IMR-90 (cell line): ENCODE data around the gene CD300LB.

Experiments used
- CEBPB ChIP-seq: IDR thresholded peaks from 2 replicates; pipeline ENCODE4 v1.6.1; 2012; ENCODE audit warnings: low read depth, low read length, improper control_type of control experiment
- CTCF ChIP-seq: conservative IDR thresholded peaks from 2 replicates; pipeline ENCODE4 v1.5.1; 2012; ENCODE audit warnings: mild to moderate bottlenecking, low read depth, low read length, improper control_type of control experiment
- POLR2A ChIP-seq: IDR thresholded peaks from 2 replicates; pipeline ENCODE4 v1.6.1; 2012; ENCODE audit warnings: mild to moderate bottlenecking, low read depth, low read length
- RFX5 ChIP-seq: IDR thresholded peaks from 2 replicates; pipeline ENCODE4 v1.8.0; 2012; ENCODE audit warnings: low read depth, mild to moderate bottlenecking, low read length, moderate library complexity

GRCh38 chr17:74473294-74473693, 58.0 kb downstream of the CD300LB start:
- TF ChIP-seq CEBPB, result no peak
- TF ChIP-seq CTCF, result no peak
- no peak for TF ChIP-seq POLR2A
- TF ChIP-seq RFX5, result no peak
